Tibial nerve (tissue), 4 donors: ENCODE measurements around the gene ADGRG2. TPM values are rescaled to one million over a fixed set of nuclear protein-coding genes. Genes with fewer than 3 reads are reported as not detected.

Source experiments
- DNase-seq, 2 donors: peaks; one replicate each; pipeline ENCODE4 v3.0.0-alpha.2; 2019; ENCODE audit warnings: low spot score in 2 of 2
- H3K27ac ChIP-seq, 4 donors: fragments of 200-600 bp; sonication (generic) in 3 of 4; one replicate each; pipeline ENCODE4 v1.5.1; 2017 to 2019; ENCODE audit warnings: mild to moderate bottlenecking in 1 of 4
- H3K27me3 ChIP-seq, 2 donors: fragments of 200-600 bp; sonication (generic) in 1 of 2; one replicate each; pipeline versions ENCODE4 v1.5.1 to v1.6.0; 2017 to 2019
- H3K36me3 ChIP-seq, 3 donors: fragments of 200-600 bp; sonication (generic); one replicate each; pipeline ENCODE4 v1.5.1; 2018 to 2019
- H3K4me1 ChIP-seq, 4 donors: fragments of 200-600 bp; sonication (generic) in 3 of 4; one replicate each; pipeline ENCODE4 v1.5.1; 2017 to 2019
- H3K4me3 ChIP-seq, 4 donors: fragments of 200-600 bp; sonication (generic) in 3 of 4; one replicate each; pipeline ENCODE4 v1.5.1; 2017 to 2019; ENCODE audit warnings: mild to moderate bottlenecking in 1 of 4, moderate library complexity in 1 of 4
- H3K9me3 ChIP-seq, 4 donors: fragments of 200-600 bp; sonication (generic) in 3 of 4; one replicate each; pipeline ENCODE4 v1.5.1; 2017 to 2019
- CTCF ChIP-seq, 5 experiments: fragments of 200-600 bp in 3 of 5; fragments of 450-650 bp in 2 of 5; sonication (generic) in 3 of 5; IDR thresholded peaks; one replicate each; pipeline ENCODE4 v1.5.1; 2016 to 2019; ENCODE audit warnings: antibody characterized with exemption in 5 of 5, mild to moderate bottlenecking in 3 of 5, moderate library complexity in 2 of 5
- EP300 ChIP-seq, 2 donors: sonication (generic); formaldehyde crosslinking; IDR thresholded peaks; one replicate each; pipeline ENCODE4 v1.6.1; 2017; ENCODE audit warnings: antibody characterized with exemption in 2 of 2, mild to moderate bottlenecking in 1 of 2
- POLR2A ChIP-seq, 2 donors: fragments of 450-650 bp; IDR thresholded peaks; one replicate each; pipeline ENCODE4 v1.6.1; 2017; ENCODE audit warnings: antibody characterized with exemption in 2 of 2, mild to moderate bottlenecking in 2 of 2, moderate library complexity in 2 of 2
- WGBS, 2 donors: methylation state at CpG; one replicate each; pipeline ENCODE4 v1.1.5; 2018; 5-methylcytosine and 5-hydroxymethylcytosine counted together
- total RNA-seq, 4 donors: library from RNA; depleted of rRNA; stranded (reverse); fragments of >200 nt; gene quantifications; one replicate each; pipeline ENCODE4 v1.1.0, GENCODE V29; 2016

The ADGRG2 gene
- total RNA-seq, 4 donors from 2014 or later: 4.2 to 23.0 (median 9.9) TPM

GRCh38 chrX:19129694-19130093 is 7.4 kb upstream of the ADGRG2 start:
- TF ChIP-seq EP300 (IDR thresholded peaks at IDR 0.05) (no peak), POLR2A (IDR thresholded peaks at IDR 0.05) (no peak), CTCF (IDR thresholded peaks at IDR 0.05) (no peak)
- Histone ChIP-seq H3K4me1 (no peaks in the 10 kb centered on the region), H3K4me3 (no peak overlapping the region), H3K36me3 (no peaks in the 10 kb centered on the region), H3K9me3 (no peaks in the 10 kb centered on the region), H3K27ac (no peak overlapping the region), H3K27me3 (no peaks in the 10 kb centered on the region)
- no peak for DNase-seq
- WGBS, 2 donors: 89 to 91% methylated on average over 3 of the region's 3 CpGs

GRCh38 chrX:19127649-19128168 is 5.4 kb upstream of the ADGRG2 start:
- WGBS, 2 donors: 42 to 60% methylated on average over 5 of the region's 5 CpGs
- no peaks in the 10 kb centered on the region for H3K4me1 ChIP-seq

GRCh38 chrX:19122641-19123009 is 357 bp upstream of the ADGRG2 start:
- DNase-seq: no peak
- Histone ChIP-seq H3K27ac (peak overlapping the region in 1 of 4 donors; percentile 24), H3K27me3 (peaks cover 0 to 16% of the 10 kb centered on the region in 2 donors), H3K9me3 (no peaks in the 10 kb centered on the region), H3K36me3 (no peaks in the 10 kb centered on the region), H3K4me3 (peak overlapping the region in 1 of 4 donors; percentile 57), H3K4me1 (no peaks in the 10 kb centered on the region)
- 4 to 24% methylated on average over 5 to 19 of the region's 35 CpGs for WGBS, 2 donors
- no peak for TF ChIP-seq CTCF (IDR thresholded peaks at IDR 0.05)
- no peak for TF ChIP-seq EP300 (IDR thresholded peaks at IDR 0.05)
- no peak for TF ChIP-seq POLR2A (IDR thresholded peaks at IDR 0.05)

More at GRCh38 chrX:19127649-19128168, 5.4 kb upstream of the ADGRG2 start:
- no peak overlapping the region for H3K4me3 ChIP-seq
- DNase-seq: peak in 1 of 2 donors; percentile 19
- no peak overlapping the region for H3K27ac ChIP-seq
- H3K36me3 ChIP-seq: no peaks in the 10 kb centered on the region
- TF ChIP-seq EP300 (IDR thresholded peaks at IDR 0.05) (peak in 1 of 2 donors; percentile 57), CTCF (IDR thresholded peaks at IDR 0.05) (no peak), POLR2A (IDR thresholded peaks at IDR 0.05) (no peak)
- H3K9me3 ChIP-seq: no peaks in the 10 kb centered on the region
- peaks cover 0 to 6% of the 10 kb centered on the region in 2 donors for H3K27me3 ChIP-seq

GRCh38 chrX:19121466-19121865 is 802 bp downstream of the ADGRG2 start:
- peak overlapping the region in 1 of 4 donors; percentile 63 for H3K27ac ChIP-seq
- no peaks in the 10 kb centered on the region for H3K36me3 ChIP-seq
- no peaks in the 10 kb centered on the region for H3K4me1 ChIP-seq
- peak overlapping the region in 2 of 4 donors; percentile 31 to 57 for H3K4me3 ChIP-seq
- H3K27me3 ChIP-seq: peaks cover 0 to 16% of the 10 kb centered on the region in 2 donors
- no peak for DNase-seq
- 8 to 18% methylated on average over 8 to 18 of the region's 18 CpGs for WGBS, 2 donors
- TF ChIP-seq POLR2A (IDR thresholded peaks at IDR 0.05) (no peak), CTCF (IDR thresholded peaks at IDR 0.05) (no peak)
- H3K9me3 ChIP-seq: no peaks in the 10 kb centered on the region

- WGBS, 2 donors: 94 to 97% methylated on average over 2 of the region's 2 CpGs
- TF ChIP-seq CTCF (IDR thresholded peaks at IDR 0.05): no peak
- TF ChIP-seq EP300 (IDR thresholded peaks at IDR 0.05): no peak
- no peak for TF ChIP-seq POLR2A (IDR thresholded peaks at IDR 0.05)
- no peaks in the 10 kb centered on the region for H3K4me1 ChIP-seq
Measured at GRCh38 chrX:19110642-19111041, 11.6 kb downstream of the ADGRG2 start.

More at GRCh38 chrX:19110642-19111041, 11.6 kb downstream of the ADGRG2 start:
- Histone ChIP-seq H3K36me3 (no peaks in the 10 kb centered on the region), H3K27ac (no peak overlapping the region), H3K27me3 (no peaks in the 10 kb centered on the region), H3K4me3 (no peak overlapping the region), H3K9me3 (no peaks in the 10 kb centered on the region)
- DNase-seq: no peak
